Measurements from ENCODE around the gene TNFRSF17.

Gene TNFRSF17

GRCh38 chr16:11994143-11995119, 29.4 kb downstream of the TNFRSF17 start:
- DNase-seq (ENCODE audit: extremely low spot score, insufficient read length, low read depth) (no peak), FAIRE-seq (peak; percentile 74)

- FAIRE-seq (no peak), DNase-seq (ENCODE audit: extremely low spot score, insufficient read length, low read depth) (no peak)
These were observed 31.7 kb downstream of the TNFRSF17 start for GRCh38 chr16:11996433-11997330.

GRCh38 chr16:12000032-12000431, 35.0 kb downstream of the TNFRSF17 start:
- no peak for DNase-seq (ENCODE audit: extremely low spot score, insufficient read length, low read depth)
- FAIRE-seq, result no peak

- FAIRE-seq (no peak), DNase-seq (ENCODE audit: extremely low spot score, insufficient read length, low read depth) (no peak)
These were observed 37.5 kb downstream of the TNFRSF17 start for GRCh38 chr16:12002447-12003006.

- FAIRE-seq (no peak), DNase-seq (ENCODE audit: extremely low spot score, insufficient read length, low read depth) (no peak)
These were observed 41.6 kb downstream of the TNFRSF17 start for GRCh38 chr16:12006637-12007036.

GRCh38 chr16:12009462-12009861, 44.5 kb downstream of the TNFRSF17 start:
- FAIRE-seq, result no peak
- DNase-seq (ENCODE audit: extremely low spot score, insufficient read length, low read depth), result no peak

- no peak for FAIRE-seq
- DNase-seq (ENCODE audit: extremely low spot score, insufficient read length, low read depth), result no peak
These were observed 44.9 kb downstream of the TNFRSF17 start for GRCh38 chr16:12009922-12010321.

GRCh38 chr16:12010388-12011251, 45.6 kb downstream of the TNFRSF17 start:
- DNase-seq (ENCODE audit: extremely low spot score, insufficient read length, low read depth) (no peak), FAIRE-seq (no peak)

- DNase-seq (ENCODE audit: extremely low spot score, insufficient read length, low read depth), result no peak
- no peak for FAIRE-seq
These were observed 46.6 kb downstream of the TNFRSF17 start for GRCh38 chr16:12011565-12011964.

GRCh38 chr16:12016291-12016947, 51.4 kb downstream of the TNFRSF17 start:
- no peak for FAIRE-seq
- no peak for DNase-seq (ENCODE audit: extremely low spot score, insufficient read length, low read depth)

GRCh38 chr16:12017558-12017957, 52.5 kb downstream of the TNFRSF17 start:
- FAIRE-seq, result no peak
- no peak for DNase-seq (ENCODE audit: extremely low spot score, insufficient read length, low read depth)
